Trophoblast cell (in vitro differentiated cells and primary cell): Measurements from ENCODE around the gene RIMS1.

Source experiments
- DNase-seq, 2 donors: peaks; one replicate each; pipeline ENCODE4 v3.0.0-alpha.2; 2016
- H2AFZ ChIP-seq: 2 replicates; pipeline ENCODE4 v1.6.1; 2013; ENCODE audit warnings: low read length, moderate library complexity, mild to moderate bottlenecking; ENCODE audit not compliant: insufficient read depth, poor library complexity
- H2AK5ac ChIP-seq: 2 replicates; pipeline ENCODE4 v1.6.1; 2013; ENCODE audit warnings: mild to moderate bottlenecking, low read length
- H2BK120ac ChIP-seq: 2 replicates; pipeline ENCODE4 v1.6.1; 2013; ENCODE audit warnings: low read length, mild to moderate bottlenecking, moderate library complexity; ENCODE audit not compliant: insufficient read depth, poor library complexity
- H2BK12ac ChIP-seq: 2 replicates; pipeline ENCODE4 v1.6.1; 2013; ENCODE audit warnings: mild to moderate bottlenecking, low read length, moderate library complexity
- H2BK5ac ChIP-seq: 2 replicates; pipeline ENCODE4 v1.6.1; 2013; ENCODE audit warnings: low read length, low read depth, moderate library complexity, mild to moderate bottlenecking; ENCODE audit not compliant: poor library complexity
- H3K14ac ChIP-seq: 2 replicates; pipeline ENCODE4 v1.6.1; 2013; ENCODE audit warnings: mild to moderate bottlenecking, low read length
- H3K18ac ChIP-seq: 2 replicates; pipeline ENCODE4 v1.6.1; 2013; ENCODE audit warnings: mild to moderate bottlenecking, low read length
- H3K23ac ChIP-seq: 2 replicates; pipeline ENCODE4 v1.6.1; 2013; ENCODE audit warnings: low read length
- H3K27ac ChIP-seq: 2 replicates; pipeline ENCODE4 v1.5.1; 2013; ENCODE audit warnings: low read depth, mild to moderate bottlenecking, inconsistent platforms, low read length, moderate library complexity
- H3K27me3 ChIP-seq: 2 replicates; pipeline ENCODE4 v1.6.1; 2013; ENCODE audit warnings: inconsistent platforms, mild to moderate bottlenecking, low read length, moderate library complexity; ENCODE audit not compliant: insufficient read depth
- H3K36me3 ChIP-seq, 2 experiments: 1 replicate in 1 of 2; 2 replicates in 1 of 2; pipeline ENCODE4 v1.6.1; 2013; ENCODE audit warnings: low read length in 2 of 2, mild to moderate bottlenecking in 2 of 2, moderate library complexity in 1 of 2; ENCODE audit not compliant: insufficient read depth in 2 of 2, control insufficient read depth in 1 of 2
- H3K4ac ChIP-seq: 2 replicates; pipeline ENCODE4 v1.6.1; 2013; ENCODE audit warnings: low read depth, mild to moderate bottlenecking, low read length, moderate library complexity
- H3K4me1 ChIP-seq, 2 experiments: 1 replicate in 1 of 2; 2 replicates in 1 of 2; pipeline ENCODE4 v1.6.1; 2013; ENCODE audit warnings: low read length in 2 of 2, mild to moderate bottlenecking in 2 of 2, moderate library complexity in 1 of 2; ENCODE audit not compliant: insufficient read depth in 2 of 2, control insufficient read depth in 1 of 2
- H3K4me2 ChIP-seq: 2 replicates; pipeline ENCODE4 v1.6.1; 2013; ENCODE audit warnings: inconsistent platforms, mild to moderate bottlenecking, low read length, moderate library complexity
- H3K4me3 ChIP-seq: 2 replicates; pipeline ENCODE4 v1.5.1; 2013; ENCODE audit warnings: mild to moderate bottlenecking, low read depth, low read length, inconsistent platforms
- H3K79me1 ChIP-seq: one replicate; pipeline ENCODE4 v1.6.1; 2013; ENCODE audit warnings: low read length
- H3K79me2 ChIP-seq: 2 replicates; pipeline ENCODE4 v1.6.1; 2013; ENCODE audit warnings: low read length, mild to moderate bottlenecking; ENCODE audit not compliant: control insufficient read depth, insufficient read depth, poor library complexity
- H3K9ac ChIP-seq: 2 replicates; pipeline ENCODE4 v1.6.1; 2013; ENCODE audit warnings: mild to moderate bottlenecking, low read length
- H3K9me3 ChIP-seq: 2 replicates; pipeline ENCODE4 v1.6.1; 2013; ENCODE audit warnings: low read depth, mild to moderate bottlenecking, control low read depth, inconsistent platforms, low read length; ENCODE audit not compliant: insufficient read depth
- H4K12ac ChIP-seq: 2 replicates; pipeline ENCODE4 v1.6.1; 2013; ENCODE audit warnings: low read depth, mild to moderate bottlenecking, low read length, moderate library complexity
- H4K8ac ChIP-seq: 2 replicates; pipeline ENCODE4 v1.6.1; 2013; ENCODE audit warnings: low read depth, mild to moderate bottlenecking, low read length, moderate library complexity
- H4K91ac ChIP-seq: one replicate; pipeline ENCODE4 v1.6.1; 2013; ENCODE audit warnings: low read depth, mild to moderate bottlenecking, low read length, moderate library complexity
- WGBS: extraction: QIAGEN DNeasy Blood & Tissue Kit; methylation state at CpG from one replicate; pipeline ENCODE4 v1.1.7; 2013; ENCODE audit warnings: missing lambda C conversion rate; ENCODE audit not compliant: insufficient read length, insufficient coverage; ENCODE audit errors: extremely low coverage; 5-methylcytosine and 5-hydroxymethylcytosine counted together

RIMS1 gene

GRCh38 chr6:72246926-72247325 lies 360.6 kb downstream of the RIMS1 start:
- no CpG with 5 or more reads among the region's 4 CpGs for WGBS

DNA sequence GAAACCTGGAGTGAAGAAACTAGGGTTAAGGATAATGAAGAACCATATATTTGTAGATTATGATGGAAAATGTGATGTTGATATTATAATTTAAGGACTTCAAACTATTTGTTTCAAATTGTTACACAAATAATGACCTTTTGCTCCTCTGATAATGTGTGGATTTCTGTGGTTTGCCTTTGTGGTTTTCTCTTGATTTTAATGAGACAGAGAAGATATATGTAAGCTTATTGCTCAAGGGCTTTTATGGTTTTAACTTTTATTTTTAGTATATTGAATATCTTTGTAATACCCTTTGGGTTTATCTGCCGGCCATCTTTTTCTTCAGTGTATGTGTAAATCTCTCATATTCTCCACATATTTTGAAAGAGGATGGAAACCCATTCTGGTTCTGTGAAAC lies 362.3 kb downstream of the RIMS1 start:
- H3K27ac ChIP-seq = no peak overlapping the region
- H3K79me2 ChIP-seq = no peaks in the 10 kb centered on the region
- H3K9me3 ChIP-seq = no peaks in the 10 kb centered on the region
- H2BK12ac ChIP-seq = no peak overlapping the region
- no peak overlapping the region for H2BK5ac ChIP-seq
- H3K79me1 ChIP-seq = no peaks in the 10 kb centered on the region
- no peaks in the 10 kb centered on the region for H3K27me3 ChIP-seq
- H3K36me3 ChIP-seq = no peaks in the 10 kb centered on the region
- no peak overlapping the region for H3K18ac ChIP-seq
- no peak overlapping the region for H2AK5ac ChIP-seq
- no peak overlapping the region for H4K91ac ChIP-seq
- no peak for DNase-seq
- H2BK120ac ChIP-seq = no peak overlapping the region
- H3K4me2 ChIP-seq = no peak overlapping the region
- no peak overlapping the region for H4K12ac ChIP-seq
- H3K4me3 ChIP-seq = no peak overlapping the region
- H3K9ac ChIP-seq = no peak overlapping the region
- no peak overlapping the region for H3K23ac ChIP-seq
- no peak overlapping the region for H3K14ac ChIP-seq
- no peak overlapping the region for H4K8ac ChIP-seq
- H2AFZ ChIP-seq = no peak overlapping the region
- no CpG with 5 or more reads among the region's 1 CpG for WGBS
- no peaks in the 10 kb centered on the region for H3K4me1 ChIP-seq
- H3K4ac ChIP-seq = no peak overlapping the region

More at GRCh38 chr6:72246926-72247325, 360.6 kb downstream of the RIMS1 start:
- Histone ChIP-seq H3K79me2 (no peaks in the 10 kb centered on the region), H3K36me3 (no peaks in the 10 kb centered on the region), H3K14ac (no peak overlapping the region), H3K18ac (no peak overlapping the region), H4K8ac (peak overlapping the region; percentile 19), H3K27ac (no peak overlapping the region), H4K12ac (no peak overlapping the region), H3K4me1 (no peaks in the 10 kb centered on the region), H2AFZ (no peak overlapping the region), H2BK12ac (peak overlapping the region; percentile 40), H2BK120ac (no peak overlapping the region), H3K23ac (no peak overlapping the region), H3K4me3 (no peak overlapping the region), H3K9ac (no peak overlapping the region), H3K4me2 (no peak overlapping the region), H4K91ac (no peak overlapping the region), H2BK5ac (no peak overlapping the region), H2AK5ac (no peak overlapping the region), H3K79me1 (no peaks in the 10 kb centered on the region), H3K9me3 (no peaks in the 10 kb centered on the region), H3K27me3 (no peaks in the 10 kb centered on the region), H3K4ac (no peak overlapping the region)
- DNase-seq = no peak

GRCh38 chr6:72250664-72251063 lies 364.3 kb downstream of the RIMS1 start:
- no peaks in the 10 kb centered on the region for H3K79me2 ChIP-seq
- no peak overlapping the region for H3K18ac ChIP-seq
- H3K9ac ChIP-seq = no peak overlapping the region
- no peaks in the 10 kb centered on the region for H3K9me3 ChIP-seq
- H2AFZ ChIP-seq = no peak overlapping the region
- H2BK120ac ChIP-seq = no peak overlapping the region
- WGBS = no CpG with 5 or more reads among the region's 3 CpGs
- no peak overlapping the region for H3K4me2 ChIP-seq
- DNase-seq = no peak
- H3K4me1 ChIP-seq = no peaks in the 10 kb centered on the region
- H4K12ac ChIP-seq = no peak overlapping the region
- H2BK5ac ChIP-seq = no peak overlapping the region
- no peaks in the 10 kb centered on the region for H3K27me3 ChIP-seq
- H3K23ac ChIP-seq = no peak overlapping the region
- H3K36me3 ChIP-seq = no peaks in the 10 kb centered on the region
- H2AK5ac ChIP-seq = no peak overlapping the region
- H3K4ac ChIP-seq = no peak overlapping the region
- no peak overlapping the region for H3K4me3 ChIP-seq
- no peak overlapping the region for H3K27ac ChIP-seq
- H4K8ac ChIP-seq = no peak overlapping the region
- no peak overlapping the region for H2BK12ac ChIP-seq
- no peak overlapping the region for H4K91ac ChIP-seq
- no peak overlapping the region for H3K14ac ChIP-seq
- H3K79me1 ChIP-seq = no peaks in the 10 kb centered on the region

- Histone ChIP-seq H2BK120ac (no peak overlapping the region), H2AFZ (no peak overlapping the region), H4K8ac (no peak overlapping the region)
These were observed 374.1 kb downstream of the RIMS1 start for GRCh38 chr6:72260489-72260888.

More at GRCh38 chr6:72260489-72260888, 374.1 kb downstream of the RIMS1 start:
- no peak overlapping the region for H3K18ac ChIP-seq
- no peak overlapping the region for H4K91ac ChIP-seq
- H2AK5ac ChIP-seq = no peak overlapping the region
- WGBS = no CpG with 5 or more reads among the region's 3 CpGs
- no peak overlapping the region for H3K14ac ChIP-seq
- no peak overlapping the region for H3K4me2 ChIP-seq
- no peak overlapping the region for H3K9ac ChIP-seq
- H3K4me3 ChIP-seq = no peak overlapping the region
- H3K79me1 ChIP-seq = no peaks in the 10 kb centered on the region
- no peak for DNase-seq
- no peak overlapping the region for H3K27ac ChIP-seq
- H4K12ac ChIP-seq = no peak overlapping the region
- H3K79me2 ChIP-seq = no peaks in the 10 kb centered on the region
- no peaks in the 10 kb centered on the region for H3K4me1 ChIP-seq
- H3K4ac ChIP-seq = no peak overlapping the region
- H3K23ac ChIP-seq = peak overlapping the region; percentile 13
- no peaks in the 10 kb centered on the region for H3K36me3 ChIP-seq
- H2BK5ac ChIP-seq = no peak overlapping the region
- no peak overlapping the region for H2BK12ac ChIP-seq
- no peaks in the 10 kb centered on the region for H3K9me3 ChIP-seq
- H3K27me3 ChIP-seq = no peaks in the 10 kb centered on the region
